ENCODE measurements around the gene ZNF70. TPM values are rescaled to one million over a fixed set of nuclear protein-coding genes. Genes with fewer than 3 reads are reported as not detected.

ZNF70 gene
- total RNA-seq, 1 donor from 2014 or later = 4.0 TPM

DNA sequence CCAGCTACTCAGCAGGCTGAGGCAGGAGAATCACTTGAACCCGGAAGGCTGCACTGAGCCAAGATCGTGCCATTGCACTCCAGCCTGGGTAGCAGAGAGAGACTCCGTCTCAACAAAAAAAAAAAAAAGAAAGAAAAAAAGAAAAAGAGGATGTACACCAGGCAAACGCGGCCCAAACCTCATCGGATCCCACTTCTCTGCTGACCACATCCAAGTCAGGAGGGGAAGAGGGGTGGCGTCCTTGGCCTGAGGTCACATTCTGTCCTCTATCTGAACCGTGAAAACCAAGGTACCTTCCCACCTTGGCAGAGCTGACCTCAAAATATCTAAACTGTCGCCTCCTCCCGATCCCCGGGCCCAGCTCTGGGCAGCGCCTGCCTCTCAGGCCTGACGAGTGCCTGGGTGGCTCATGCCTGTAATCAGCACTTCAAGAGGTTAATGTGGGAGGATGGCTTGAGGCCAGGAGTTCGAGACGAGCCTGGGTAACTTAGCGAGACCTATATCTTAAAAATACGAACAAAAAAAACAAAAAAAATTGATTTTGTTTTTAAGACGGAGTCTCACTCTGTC lies 35.0 kb downstream of the ZNF70 start:
- no peak for DNase-seq
- Histone ChIP-seq H3K4me3 (peak overlapping the region; percentile 93), H3K27me3 (ENCODE audit: low read depth) (no peaks in the 10 kb centered on the region), H3K4me1 (peaks cover 23% of the 10 kb centered on the region), H3K9me3 (replicated peaks) (no peaks in the 10 kb centered on the region), H3K27ac (replicated peaks) (no peak overlapping the region), H3K36me3 (peaks cover 41% of the 10 kb centered on the region)
- TF ChIP-seq, protein P1, sequence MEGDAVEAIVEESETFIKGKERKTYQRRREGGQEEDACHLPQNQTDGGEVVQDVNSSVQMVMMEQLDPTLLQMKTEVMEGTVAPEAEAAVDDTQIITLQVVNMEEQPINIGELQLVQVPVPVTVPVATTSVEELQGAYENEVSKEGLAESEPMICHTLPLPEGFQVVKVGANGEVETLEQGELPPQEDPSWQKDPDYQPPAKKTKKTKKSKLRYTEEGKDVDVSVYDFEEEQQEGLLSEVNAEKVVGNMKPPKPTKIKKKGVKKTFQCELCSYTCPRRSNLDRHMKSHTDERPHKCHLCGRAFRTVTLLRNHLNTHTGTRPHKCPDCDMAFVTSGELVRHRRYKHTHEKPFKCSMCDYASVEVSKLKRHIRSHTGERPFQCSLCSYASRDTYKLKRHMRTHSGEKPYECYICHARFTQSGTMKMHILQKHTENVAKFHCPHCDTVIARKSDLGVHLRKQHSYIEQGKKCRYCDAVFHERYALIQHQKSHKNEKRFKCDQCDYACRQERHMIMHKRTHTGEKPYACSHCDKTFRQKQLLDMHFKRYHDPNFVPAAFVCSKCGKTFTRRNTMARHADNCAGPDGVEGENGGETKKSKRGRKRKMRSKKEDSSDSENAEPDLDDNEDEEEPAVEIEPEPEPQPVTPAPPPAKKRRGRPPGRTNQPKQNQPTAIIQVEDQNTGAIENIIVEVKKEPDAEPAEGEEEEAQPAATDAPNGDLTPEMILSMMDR (IDR thresholded peaks at IDR 0.05; ENCODE audit: borderline replicate concordance) = no peak
- intact Hi-C loops (cut with micrococcal nuclease) = no loop called here

- Histone ChIP-seq H3K27ac (replicated peaks) (no peak overlapping the region), H3K9me3 (replicated peaks) (no peaks in the 10 kb centered on the region), H3K36me3 (peaks cover 50% of the 10 kb centered on the region), H3K27me3 (ENCODE audit: low read depth) (no peaks in the 10 kb centered on the region), H3K4me3 (no peak overlapping the region), H3K4me1 (peaks cover 23% of the 10 kb centered on the region)
- TF ChIP-seq, protein P1 (IDR thresholded peaks at IDR 0.05; ENCODE audit: borderline replicate concordance) = no peak
- intact Hi-C loops (cut with micrococcal nuclease) = no loop called here
- no peak for DNase-seq
Observed at GRCh38 chr22:23714596-23715578, 36.0 kb downstream of the ZNF70 start.

DNA sequence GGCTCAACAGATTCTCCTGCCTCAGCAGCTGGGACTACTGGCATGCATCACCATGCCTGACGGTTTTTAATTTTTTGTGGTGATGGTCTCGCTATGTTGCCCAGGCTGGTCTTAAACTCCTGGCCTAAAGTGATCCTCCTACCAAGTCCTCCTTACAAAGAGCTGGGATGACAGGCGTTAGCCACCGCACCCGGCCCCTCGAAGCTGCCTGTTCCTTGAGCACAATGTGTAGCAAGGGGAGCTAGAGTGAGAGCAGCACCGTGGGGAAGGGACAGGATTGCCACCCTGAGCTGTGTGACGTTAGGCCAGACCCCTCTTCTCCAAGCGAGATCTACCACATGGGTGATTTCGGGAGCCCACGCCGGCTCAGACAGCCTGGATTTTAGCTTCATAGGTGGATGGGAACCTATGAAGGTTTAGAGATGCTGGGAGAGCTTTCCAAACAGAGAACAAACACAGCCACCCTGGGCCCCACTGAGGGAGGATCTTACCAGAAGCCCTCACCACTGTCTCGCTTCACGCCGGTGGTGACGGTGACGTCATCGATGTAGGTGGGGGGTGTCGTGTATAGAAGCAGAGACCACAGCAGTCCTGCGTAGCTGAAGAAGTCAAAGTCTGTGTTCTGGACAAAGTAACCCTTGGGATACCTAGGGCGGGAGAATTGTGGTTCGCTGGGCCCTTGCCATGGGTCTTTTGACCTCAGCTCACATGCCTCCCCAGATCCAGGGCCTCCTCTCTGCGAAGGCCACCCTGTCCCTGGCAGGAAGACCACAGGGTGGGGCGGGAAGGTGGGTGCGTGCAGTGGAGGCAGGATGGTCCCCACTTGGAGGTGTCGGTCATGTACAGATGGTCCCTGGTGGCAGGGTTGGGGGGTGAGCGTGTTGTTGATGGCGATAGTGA lies 37.0 kb downstream of the ZNF70 start:
- Histone ChIP-seq H3K27me3 (ENCODE audit: low read depth) (no peaks in the 10 kb centered on the region), H3K4me1 (peaks cover 23% of the 10 kb centered on the region), H3K36me3 (peaks cover 59% of the 10 kb centered on the region), H3K27ac (replicated peaks) (no peak overlapping the region), H3K9me3 (replicated peaks) (no peaks in the 10 kb centered on the region), H3K4me3 (no peak overlapping the region)
- no peak for DNase-seq
- intact Hi-C loops (cut with micrococcal nuclease) = no loop called here
- TF ChIP-seq, protein P1 (IDR thresholded peaks at IDR 0.05; ENCODE audit: borderline replicate concordance) = no peak

GRCh38 chr22:23712256-23712655 lies 38.7 kb downstream of the ZNF70 start:
- Histone ChIP-seq H3K36me3 (peaks cover 76% of the 10 kb centered on the region), H3K4me3 (no peak overlapping the region), H3K4me1 (peaks cover 19% of the 10 kb centered on the region), H3K27me3 (ENCODE audit: low read depth) (no peaks in the 10 kb centered on the region), H3K27ac (replicated peaks) (no peak overlapping the region), H3K9me3 (replicated peaks) (no peaks in the 10 kb centered on the region)
- TF ChIP-seq, protein P1 (IDR thresholded peaks at IDR 0.05; ENCODE audit: borderline replicate concordance) = no peak
- no peak for DNase-seq
- intact Hi-C loops (cut with micrococcal nuclease) = no loop called here

DNA sequence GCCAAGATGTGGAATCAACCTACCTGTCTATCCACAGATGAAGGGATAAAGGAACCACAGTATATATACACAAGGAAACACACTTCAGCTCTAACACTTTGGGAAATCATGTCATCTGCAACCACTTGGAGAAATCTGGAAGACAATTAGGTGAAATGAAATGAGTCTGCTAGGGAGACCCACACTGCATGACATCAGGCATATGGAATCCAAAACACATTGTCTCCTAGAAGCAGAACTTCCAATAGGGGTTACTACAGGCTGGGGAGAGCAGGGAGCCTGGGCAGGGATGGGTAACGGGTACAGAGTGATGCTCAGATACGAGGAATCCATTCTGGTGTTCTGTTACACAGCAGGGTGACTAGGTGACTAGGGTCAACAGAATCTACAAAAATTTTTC lies 41.8 kb downstream of the ZNF70 start:
- Histone ChIP-seq H3K27me3 (ENCODE audit: low read depth) (no peaks in the 10 kb centered on the region), H3K4me1 (no peaks in the 10 kb centered on the region), H3K4me3 (no peak overlapping the region), H3K36me3 (peaks cover 99% of the 10 kb centered on the region), H3K27ac (replicated peaks) (no peak overlapping the region), H3K9me3 (replicated peaks) (no peaks in the 10 kb centered on the region)
- DNase-seq = no peak
- TF ChIP-seq, protein P1 (IDR thresholded peaks at IDR 0.05; ENCODE audit: borderline replicate concordance) = no peak
- intact Hi-C loops (cut with micrococcal nuclease) = no loop called here
